GM21576 (cell line): ENCODE results near the gene IL11RA.

Source experiments
- ATAC-seq: cut with Tn5 transposase; IDR thresholded peaks from one replicate; pipeline ENCODE4 v1.9.1; 2021; ENCODE audit warnings: mild to moderate bottlenecking, moderate library complexity; ENCODE audit not compliant: unreplicated experiment

IL11RA gene

DNA sequence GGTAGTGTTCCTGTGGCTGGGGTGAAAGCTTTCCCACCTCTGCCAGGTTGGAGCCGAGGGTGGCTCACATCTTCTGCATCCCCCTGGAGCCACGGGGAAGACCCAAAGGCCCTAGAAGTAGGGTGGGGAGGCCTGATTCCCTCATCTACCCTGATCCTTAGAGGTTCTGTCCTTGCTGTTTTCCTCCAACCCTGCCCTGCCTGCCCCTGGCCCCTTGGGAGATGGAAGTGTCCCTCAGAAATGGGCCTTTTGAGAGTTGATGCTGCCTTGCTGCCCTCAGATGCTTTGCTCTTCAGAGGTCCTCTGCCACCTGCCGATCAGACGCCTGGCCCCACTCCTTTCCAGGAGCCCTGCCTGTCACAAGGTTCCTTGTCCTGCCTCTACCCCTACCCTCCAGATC, 32.8 kb downstream of the IL11RA start:
- no peak for ATAC-seq

DNA sequence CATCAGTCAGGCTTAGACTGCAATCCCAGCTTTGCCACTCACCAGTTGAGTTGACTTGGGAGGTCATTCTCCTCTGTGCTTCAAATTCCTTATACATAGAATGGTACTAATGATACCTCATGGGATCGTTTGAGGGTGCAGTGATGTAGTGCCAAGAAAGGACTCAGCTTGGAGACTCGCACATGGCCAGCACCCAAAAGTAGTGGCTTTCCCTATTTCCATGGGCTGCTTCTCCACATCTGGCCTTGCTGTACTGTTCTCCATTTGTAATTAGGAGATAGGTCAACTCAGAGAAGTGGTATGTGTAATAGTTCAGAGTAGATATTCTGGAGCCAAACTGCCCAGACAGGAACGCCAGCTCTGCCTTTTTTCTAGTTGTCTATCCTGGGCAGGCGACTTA, 33.6 kb downstream of the IL11RA start:
- no peak for ATAC-seq

- no peak for ATAC-seq
These were observed 34.2 kb downstream of the IL11RA start for GRCh38 chr9:34686231-34686630.

DNA sequence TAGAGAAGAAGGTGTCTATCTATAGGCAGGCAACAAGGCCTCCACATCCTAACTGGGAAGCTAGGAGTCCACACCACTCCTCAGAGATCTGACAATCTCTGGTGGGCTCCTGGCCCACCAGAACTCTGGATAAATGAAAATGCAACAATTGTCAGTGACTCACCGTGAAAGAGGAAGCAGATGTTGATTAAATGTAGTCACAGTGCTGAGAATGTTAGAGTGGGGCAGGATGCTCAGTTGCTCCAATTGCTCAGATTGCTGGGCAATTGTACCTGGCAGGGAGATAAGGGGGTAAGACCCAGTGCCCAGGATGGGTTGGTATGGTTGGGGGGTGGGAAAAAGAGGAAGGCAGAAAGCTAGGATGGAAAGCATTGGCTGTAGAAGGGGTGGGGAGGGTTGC, 34.7 kb downstream of the IL11RA start:
- ATAC-seq = no peak

DNA sequence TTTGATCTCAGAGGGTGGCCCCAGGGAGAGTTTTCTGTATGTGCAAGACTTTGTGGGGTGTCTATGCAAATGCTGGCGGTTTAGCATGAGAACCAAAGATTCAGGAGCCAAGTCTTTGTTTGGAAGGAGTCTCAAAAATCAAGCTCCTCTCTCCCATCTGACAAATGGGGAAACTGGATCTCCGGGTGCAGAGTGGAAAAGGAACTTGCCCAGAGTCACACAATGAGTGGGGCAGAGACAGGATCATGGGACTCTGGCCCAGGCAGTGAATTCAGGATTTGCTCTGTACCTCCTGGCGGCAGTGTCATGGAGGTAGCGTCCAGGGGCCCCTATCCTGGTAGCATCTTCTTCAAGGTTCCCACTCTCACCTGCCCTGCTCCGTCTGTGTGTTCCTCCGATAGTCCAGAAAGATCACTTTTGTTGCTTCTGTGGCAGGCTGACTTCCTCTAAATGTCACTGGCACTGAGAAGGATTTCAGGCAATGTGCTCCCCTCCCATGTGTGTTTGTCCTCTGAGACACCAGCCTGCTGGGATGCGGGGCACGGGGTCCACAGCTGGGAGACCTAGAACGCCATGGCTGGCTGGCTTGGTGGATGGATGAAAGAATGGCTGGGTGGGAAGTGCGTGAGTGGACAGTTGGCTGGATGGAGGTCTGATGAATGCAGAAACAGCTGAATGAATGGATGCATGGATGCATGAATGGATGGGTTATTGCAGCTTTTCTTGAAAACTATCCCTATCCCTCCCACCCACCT, 35.5 kb downstream of the IL11RA start:
- ATAC-seq = no peak

DNA sequence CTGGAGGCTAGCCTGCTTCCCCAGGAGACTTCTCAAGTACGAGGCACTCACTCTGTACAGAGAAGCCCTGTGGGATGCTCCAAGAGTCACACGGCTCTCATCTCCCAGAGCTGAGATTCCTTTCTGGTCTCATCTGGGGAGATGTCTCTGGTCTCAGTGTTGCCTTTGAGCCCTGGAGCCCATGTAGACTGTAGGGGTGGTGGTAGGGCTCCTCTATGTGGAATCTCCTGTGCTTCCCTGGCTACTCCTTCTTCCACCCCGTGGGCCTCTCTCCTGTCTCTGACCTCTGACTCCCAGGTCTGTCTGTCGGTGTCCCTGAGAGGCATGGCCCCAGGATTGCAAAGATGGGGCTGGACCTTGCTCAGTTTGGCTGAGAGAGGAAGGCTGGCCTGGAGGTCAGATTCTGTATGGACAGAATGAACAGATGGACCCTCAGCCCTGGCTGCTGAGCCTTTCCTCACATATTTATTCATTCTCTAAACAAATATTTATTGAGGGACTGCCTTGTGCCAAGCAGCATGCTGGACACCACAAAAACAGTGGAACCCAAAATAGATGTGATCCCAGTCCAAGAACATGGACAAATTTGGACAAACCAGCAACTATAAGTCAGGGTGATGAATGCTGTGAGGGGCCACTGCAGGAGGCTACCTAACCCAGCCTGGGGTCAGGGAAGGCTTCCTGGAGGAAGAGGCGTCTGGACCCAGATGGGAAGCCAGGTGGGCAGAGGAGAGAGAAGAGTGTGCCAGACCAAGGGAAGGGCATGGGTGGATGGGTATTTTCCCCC, 36.5 kb downstream of the IL11RA start:
- ATAC-seq = no peak

DNA sequence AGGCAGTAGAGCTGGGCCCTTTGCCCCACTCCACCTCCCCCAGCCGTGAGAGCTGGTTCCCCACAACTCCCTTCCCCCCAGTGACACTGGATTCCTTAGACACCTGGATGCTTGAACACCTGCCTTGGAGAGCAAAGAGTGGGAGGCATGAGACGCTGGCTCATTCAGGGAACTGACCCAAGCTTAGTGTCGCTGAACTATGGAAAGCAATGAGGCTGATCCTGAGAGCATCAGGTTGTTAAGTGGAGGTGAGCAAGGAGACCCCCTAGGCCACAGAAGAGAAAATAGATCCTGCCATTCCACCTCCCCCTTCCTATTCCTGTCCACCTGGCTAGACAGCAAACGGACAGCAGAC, 37.1 kb downstream of the IL11RA start:
- ATAC-seq = no peak

GRCh38 chr9:34689512-34689911, 37.5 kb downstream of the IL11RA start:
- ATAC-seq = no peak

DNA sequence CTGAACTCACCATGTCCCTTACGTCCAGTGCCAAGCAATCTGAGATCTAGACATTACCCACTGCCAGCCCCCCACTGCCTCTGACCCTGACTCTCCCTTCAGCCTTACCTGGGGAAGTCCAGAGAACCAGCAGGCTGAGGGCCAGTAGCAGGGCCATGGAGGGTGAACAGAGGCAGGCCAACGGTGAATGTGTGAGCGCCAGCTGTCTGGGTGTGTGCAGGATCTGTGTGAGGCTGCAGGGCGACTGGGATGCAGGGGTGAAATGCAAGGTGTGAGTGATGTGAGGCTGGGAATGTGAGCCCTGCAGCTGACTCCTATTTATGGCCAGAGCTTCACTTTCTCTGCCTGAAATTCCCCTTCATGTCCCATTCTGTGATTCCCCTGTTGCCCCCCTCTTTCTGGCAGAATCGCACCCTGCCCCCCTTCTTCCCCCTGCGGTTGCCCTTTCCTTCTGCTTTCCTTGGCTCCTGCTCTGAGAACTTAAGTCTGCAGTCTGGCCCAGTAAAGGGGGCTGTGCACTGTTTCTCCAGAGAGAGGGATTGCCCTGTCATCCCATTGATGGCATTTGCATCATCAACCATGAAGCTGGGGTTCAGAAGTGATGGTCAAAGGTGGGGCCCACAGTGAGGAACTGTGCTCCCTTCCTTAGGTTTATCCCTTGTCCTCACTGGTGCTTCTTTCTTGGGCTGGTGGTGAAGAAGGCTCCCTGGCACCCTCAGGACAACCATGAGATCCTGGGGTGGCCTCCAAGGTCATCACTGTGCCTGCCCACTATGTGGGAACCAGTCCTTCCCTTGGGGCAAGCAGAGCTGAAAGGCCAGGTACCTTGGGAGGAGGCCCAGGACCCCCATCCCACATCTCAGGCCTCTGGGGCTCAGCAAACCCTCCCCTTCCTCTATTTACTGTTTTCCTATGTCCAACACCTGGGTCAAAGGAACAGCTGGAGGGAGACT, 39.3 kb downstream of the IL11RA start, which contains the start of gene CCL19:
TSS of gene CCL19 (minus strand) at position 294 of the 953 bp plus-strand sequence. CDS start at position 157, 137 bp downstream.
- ATAC-seq = no peak

DNA sequence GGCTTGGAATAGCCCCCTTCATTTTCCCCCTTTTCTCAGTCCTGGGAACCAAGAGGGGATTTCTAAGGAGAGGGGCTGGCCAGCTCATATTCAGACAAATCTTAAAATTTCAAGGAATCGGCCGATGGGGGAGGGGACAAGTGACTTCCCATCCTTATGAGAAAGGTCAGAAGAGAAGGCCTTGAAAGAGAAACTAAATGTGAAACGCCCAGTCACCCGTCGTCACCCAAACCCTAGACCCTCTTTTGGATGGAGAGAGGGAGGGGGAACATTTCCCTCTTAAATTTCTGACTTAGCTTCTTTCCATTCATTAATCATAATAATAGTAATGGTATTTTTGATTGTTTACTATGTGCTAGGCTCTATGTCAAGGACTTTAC, 39.9 kb downstream of the IL11RA start:
- ATAC-seq = no peak

DNA sequence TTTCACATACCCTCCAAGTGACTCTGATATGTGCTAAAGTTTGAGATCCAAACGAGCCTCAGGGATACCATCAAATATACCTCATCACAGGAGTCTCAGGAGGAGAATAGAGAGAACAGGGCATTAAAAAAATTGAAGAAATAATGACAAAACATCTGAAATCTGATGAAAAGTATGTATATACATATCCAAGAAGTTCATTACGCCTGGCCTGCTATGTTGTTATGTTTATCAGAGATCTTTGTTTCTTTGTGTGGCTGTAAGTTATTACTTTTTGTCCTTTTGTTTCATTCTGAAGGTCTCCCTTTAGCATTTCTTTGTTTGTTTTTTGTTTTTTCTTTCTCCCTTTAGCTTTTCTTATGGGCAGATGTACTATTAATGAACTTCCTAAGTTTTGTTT, 41.6 kb downstream of the IL11RA start:
- ATAC-seq = no peak

DNA sequence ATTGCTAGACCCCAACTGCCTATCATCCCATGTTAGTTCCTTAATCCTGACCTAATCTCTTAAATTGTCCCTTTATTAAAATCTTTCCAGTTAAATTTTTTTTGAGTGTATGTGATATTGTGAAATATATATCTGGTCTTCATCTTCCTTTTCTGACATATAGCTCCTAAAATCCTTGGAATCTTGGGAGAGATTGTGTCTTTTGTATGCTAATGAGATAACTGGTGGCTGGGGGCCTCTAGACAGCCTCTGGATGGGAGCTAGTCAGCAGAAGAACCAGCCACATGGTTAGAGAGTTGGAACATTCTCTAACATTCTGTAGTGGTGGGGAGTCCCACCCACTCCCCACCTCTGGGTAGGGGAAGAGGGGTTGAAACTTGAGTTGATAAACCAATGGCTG, 42.8 kb downstream of the IL11RA start:
- no peak for ATAC-seq

GRCh38 chr9:34701023-34701768, 49.2 kb downstream of the IL11RA start:
- ATAC-seq = peak; percentile 54

- peak; percentile 85 for ATAC-seq
These were observed 50.1 kb downstream of the IL11RA start for GRCh38 chr9:34701769-34702736.

- ATAC-seq = no peak
These were observed 55.1 kb downstream of the IL11RA start for GRCh38 chr9:34707130-34707529.

DNA sequence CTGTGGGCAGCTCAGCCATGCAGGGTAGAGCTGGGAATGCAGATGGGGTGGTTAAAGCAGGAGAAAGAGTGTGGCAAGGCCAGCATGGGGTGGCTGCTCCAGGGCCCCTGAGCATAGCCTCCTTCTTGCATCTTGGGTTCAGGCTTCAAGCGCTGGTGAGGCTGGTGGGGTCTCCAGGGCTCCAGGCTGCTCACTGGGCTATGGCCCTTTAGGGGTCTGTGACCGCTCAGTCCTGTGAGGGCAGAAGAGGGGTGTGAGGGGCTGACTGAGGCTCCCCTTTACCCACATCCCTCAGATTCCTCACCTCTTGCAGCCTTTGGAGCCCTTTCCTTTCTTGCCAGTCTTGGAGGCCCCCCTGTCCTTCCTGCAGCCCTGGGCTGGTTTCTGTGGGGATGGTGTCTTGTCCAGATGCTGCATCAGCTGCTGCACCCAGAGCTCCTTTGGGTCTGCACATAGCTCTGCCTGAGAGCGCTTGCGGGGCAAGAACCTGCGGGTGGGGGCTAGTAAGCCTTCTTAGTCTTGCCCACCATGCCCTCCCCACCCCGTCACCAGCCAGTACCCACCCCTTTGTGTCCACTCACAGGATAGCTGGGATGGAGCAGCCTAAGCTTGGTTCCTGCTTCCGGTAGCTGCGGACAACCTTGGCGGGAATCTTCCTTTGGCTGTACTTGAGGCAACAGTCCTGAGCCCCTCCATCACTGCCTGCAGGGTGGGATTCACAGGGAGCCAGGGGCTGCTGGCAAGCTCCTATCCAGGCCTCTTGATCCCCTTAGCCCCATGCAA, 57.4 kb downstream of the IL11RA start:
- ATAC-seq = no peak

DNA sequence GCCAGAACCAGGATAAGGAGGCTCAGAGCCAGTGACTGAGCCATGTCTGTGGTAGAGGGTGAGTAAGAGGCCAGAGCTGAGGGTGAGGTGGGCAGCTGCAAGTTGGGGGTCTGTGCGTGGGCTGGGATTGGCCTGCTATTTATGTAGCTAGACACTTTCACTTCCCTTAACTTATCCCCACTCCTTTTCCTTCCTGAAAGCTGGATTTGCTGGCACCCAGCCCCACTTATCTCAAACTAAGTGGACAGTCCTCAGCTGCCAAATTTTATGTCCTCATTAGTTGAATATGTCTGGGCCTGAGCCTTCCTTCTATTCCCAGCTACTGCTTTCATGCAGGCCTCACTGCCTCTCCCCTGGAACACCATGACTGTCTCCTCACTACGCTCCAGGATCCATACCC, 58.0 kb downstream of the IL11RA start, which contains the start of gene CCL21:
TSS of gene CCL21 (minus strand) at position 114 of the 400 bp plus-strand sequence. CDS start at position 44, 70 bp downstream.
- no peak for ATAC-seq
